ENCODE results near the gene WSCD1.

WSCD1 gene

GRCh38 chr17:6069539-6070429 is at the start of gene WSCD1:
TSS of gene WSCD1 (plus strand) at chr17:6070379. CDS start at chr17:6080659, 10,280 bp downstream.
- peak; percentile 66 for DNase-seq

GRCh38 chr17:6021011-6021400 is 49.2 kb upstream of the WSCD1 start:
- no peak for DNase-seq

GRCh38 chr17:6021627-6022026 is 48.6 kb upstream of the WSCD1 start:
- DNase-seq: no peak

GRCh38 chr17:6023036-6023831 is 46.9 kb upstream of the WSCD1 start:
- DNase-seq: no peak

GRCh38 chr17:6024576-6024975 is 45.6 kb upstream of the WSCD1 start:
- no peak for DNase-seq

- peak; percentile 73 for DNase-seq
Observed at GRCh38 chr17:6027342-6028024, 42.7 kb upstream of the WSCD1 start.

- no peak for DNase-seq
Observed at GRCh38 chr17:6028294-6028693, 41.9 kb upstream of the WSCD1 start.

GRCh38 chr17:6035801-6036394 is 34.3 kb upstream of the WSCD1 start:
- peak; percentile 42 for DNase-seq

- no peak for DNase-seq
Observed at GRCh38 chr17:6040504-6040903, 29.7 kb upstream of the WSCD1 start.

- no peak for DNase-seq
Observed at GRCh38 chr17:6041246-6041645, 28.9 kb upstream of the WSCD1 start.

GRCh38 chr17:6043405-6043804 is 26.8 kb upstream of the WSCD1 start:
- DNase-seq: no peak

- DNase-seq: no peak
Observed at GRCh38 chr17:6044261-6044660, 25.9 kb upstream of the WSCD1 start.

GRCh38 chr17:6045621-6046357 is 24.4 kb upstream of the WSCD1 start:
- no peak for DNase-seq

GRCh38 chr17:6046431-6046830 is 23.7 kb upstream of the WSCD1 start:
- no peak for DNase-seq

- DNase-seq: no peak
Observed at GRCh38 chr17:6046931-6047330, 23.2 kb upstream of the WSCD1 start.

- DNase-seq: no peak
Observed at GRCh38 chr17:6047966-6048365, 22.2 kb upstream of the WSCD1 start.

- no peak for DNase-seq
Observed at GRCh38 chr17:6048486-6048885, 21.7 kb upstream of the WSCD1 start.

- no peak for DNase-seq
Observed at GRCh38 chr17:6052926-6053325, 17.3 kb upstream of the WSCD1 start.

- no peak for DNase-seq
Observed at GRCh38 chr17:6054372-6054771, 15.8 kb upstream of the WSCD1 start.

GRCh38 chr17:6056104-6056503 is 14.1 kb upstream of the WSCD1 start:
- DNase-seq: no peak

- DNase-seq: no peak
Observed at GRCh38 chr17:6057562-6057961, 12.6 kb upstream of the WSCD1 start.

- no peak for DNase-seq
Observed at GRCh38 chr17:6059406-6059805, 10.8 kb upstream of the WSCD1 start.

Measured in retina (tissue), 1 donor.